Activated CD8-positive, alpha-beta memory T cell treated with anti-CD3 and anti-CD28 coated beads, Interleukin-2, amount 50 U/mL, for 4 hours (primary cell): ENCODE results near the gene ATP10A.
"Not testable (repeated sequence)": the region's sequence is repeated elsewhere in the genome, so short reads cannot be mapped to it uniquely, and the experiment has no call there.

ENCODE experiments used
- DNase-seq: peaks from one replicate; pipeline ENCODE4 v3.0.0-alpha.2; 2020

The ATP10A gene

DNA sequence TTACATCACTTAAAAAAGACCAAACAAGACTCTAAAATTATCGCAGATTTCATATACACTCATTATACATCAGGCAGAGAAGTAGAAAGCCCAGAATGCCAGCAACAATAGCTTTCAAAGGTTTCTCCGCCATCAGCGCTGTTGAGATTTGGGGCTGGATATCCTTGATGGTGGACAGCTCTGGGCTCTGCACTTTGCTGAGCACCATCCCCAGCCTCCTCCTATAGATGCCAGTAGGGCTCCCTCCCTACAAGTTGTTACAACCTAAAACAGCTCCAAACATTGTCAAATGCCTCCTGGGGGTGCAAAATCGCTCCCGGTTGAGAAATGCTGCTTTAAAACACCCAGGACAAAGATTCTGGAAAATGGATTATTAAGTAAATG lies 73.5 kb downstream of the ATP10A start:
- no peak for DNase-seq

DNA sequence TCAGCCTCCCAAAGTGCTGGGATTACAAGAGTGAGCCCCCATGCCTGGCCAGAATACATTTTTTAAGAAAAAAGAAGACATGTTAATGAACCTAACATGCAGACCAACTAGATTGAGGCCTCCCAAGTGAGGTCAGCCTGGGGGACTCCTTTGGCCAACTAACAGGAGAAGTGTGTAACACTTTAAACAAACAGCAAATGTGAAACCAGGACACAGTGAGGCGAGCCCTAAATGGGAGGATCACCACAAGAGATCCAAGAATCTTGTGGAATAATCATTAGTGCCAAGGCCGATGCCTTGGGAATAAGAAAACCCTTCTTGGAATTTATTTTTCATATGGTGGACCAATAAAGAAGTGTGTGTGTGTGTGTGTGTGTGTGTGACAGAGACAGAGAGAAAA lies 73.9 kb downstream of the ATP10A start:
- DNase-seq = no peak

DNA sequence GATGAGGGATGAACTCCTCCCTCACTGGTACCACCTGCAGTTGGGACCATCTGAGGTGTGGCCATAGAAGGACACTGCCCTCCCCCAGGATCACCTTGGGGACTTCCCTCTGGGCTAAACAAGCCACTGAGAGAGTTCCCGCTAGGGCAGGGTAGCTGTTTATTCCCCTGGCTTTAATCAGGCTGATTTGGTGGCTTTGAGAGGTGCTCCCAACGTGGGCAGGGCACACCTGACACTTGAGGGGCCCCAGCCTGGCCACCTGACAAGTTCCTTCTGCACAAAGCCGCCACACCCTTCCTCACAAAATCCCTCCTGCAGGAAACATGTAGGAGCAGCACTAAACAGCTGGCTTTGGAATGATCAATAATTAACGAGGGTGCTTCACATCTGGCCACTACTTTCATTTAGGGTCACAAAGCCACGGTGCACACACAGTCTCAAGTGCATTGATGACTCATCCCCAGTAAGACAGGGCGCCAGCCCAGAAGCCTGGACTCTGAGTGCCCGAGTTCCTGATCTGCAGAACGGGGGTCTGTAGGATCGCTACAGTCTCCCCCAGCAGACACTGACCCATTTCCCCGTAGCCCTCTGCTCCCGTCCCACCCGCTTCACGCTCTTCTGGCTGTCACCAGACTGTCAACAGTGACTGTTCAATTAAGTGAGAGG lies 75.1 kb downstream of the ATP10A start:
- DNase-seq = no peak

DNA sequence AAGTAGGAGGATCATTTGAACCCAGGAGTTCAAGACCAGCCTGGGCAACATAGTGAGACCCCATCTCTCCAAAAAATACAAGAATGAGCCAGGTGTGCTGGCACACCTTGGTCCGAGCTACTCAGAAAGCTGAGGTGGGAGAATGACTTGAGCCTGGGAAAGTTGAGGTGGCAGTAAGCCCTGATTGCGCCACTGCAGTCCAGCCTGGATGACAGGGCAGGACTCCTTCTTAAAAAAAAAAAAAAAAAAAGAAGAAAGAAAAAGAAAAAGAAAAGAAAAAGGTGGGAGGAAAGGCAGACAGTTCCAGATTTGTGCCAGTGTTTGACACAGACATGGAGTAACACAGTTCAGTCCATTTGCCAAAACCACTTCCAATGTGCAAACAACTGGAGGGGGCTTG lies 75.7 kb downstream of the ATP10A start:
- no peak for DNase-seq

DNA sequence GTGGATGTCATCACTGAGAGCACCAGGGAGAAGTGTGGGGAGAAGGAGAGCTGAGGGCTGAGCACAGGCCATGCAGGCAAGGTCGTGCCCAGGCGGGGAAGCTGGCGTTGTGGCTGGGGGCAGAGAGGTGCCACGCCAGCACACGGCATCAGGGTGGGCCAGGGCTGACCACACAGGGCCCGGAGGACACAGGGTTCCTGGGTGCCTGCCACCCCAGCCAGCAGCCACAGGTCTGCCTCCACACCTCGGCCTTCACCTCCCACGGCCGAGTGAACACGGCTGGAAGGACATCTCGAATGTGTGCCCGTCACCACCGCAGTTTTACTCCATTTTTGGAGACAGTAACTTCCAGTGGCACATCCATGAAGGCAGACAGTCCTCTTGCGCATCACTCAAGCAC lies 77.1 kb downstream of the ATP10A start:
- no peak for DNase-seq

DNA sequence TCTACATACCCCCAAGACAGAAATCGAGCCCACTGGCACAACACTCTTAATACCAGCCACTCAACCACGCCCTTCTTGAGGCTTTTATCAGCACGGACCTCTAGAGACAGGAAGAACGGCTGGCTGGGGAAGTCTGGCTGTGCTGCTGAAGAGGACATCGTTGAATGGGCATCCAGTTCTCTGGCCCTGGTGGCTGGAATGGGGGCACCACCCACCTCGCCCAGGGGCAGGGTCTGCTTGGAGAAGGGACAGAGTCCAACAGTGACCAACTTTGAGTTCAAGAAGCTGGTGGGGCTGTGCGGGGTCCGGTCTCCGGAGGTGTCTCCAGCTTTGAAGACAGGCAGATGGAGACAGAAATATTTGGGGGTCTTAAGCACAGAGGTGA lies 77.5 kb downstream of the ATP10A start:
- no peak for DNase-seq

DNA sequence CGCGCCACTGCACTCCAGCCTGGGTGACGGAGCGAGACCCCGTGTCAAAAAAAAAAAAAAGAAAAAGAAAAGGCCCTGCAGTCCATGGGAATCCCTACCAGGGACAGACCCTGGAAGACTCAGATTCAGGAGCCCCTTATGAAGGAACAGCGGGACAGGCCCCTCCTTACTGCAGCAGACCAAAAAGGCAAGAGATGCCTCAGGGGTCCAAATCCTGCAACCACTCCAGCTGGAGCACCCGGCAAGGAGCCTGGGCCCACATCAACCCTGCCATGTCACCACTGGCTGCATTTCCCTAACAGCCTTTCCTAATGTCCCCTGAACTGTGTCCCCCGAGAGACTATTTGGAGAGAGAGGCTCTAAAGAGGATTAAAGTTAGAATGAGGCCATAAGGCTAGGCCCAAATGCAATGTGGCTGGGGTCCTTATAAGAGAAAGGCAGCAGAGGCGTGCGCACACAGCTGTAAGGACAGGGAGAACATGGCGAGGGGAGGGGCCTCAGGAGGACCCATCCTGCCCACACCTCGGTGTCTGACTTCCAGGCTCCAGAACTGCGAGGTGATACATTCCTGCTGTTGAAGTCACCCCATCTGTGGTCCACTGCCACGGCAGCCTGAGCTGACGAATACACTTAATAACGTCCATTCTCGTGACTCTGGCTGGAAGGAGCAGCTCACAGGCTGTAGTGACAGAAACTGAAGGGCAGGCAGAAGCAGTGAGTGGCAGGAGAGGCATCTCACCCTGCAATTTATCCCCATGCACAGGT lies 78.1 kb downstream of the ATP10A start:
- no peak for DNase-seq

DNA sequence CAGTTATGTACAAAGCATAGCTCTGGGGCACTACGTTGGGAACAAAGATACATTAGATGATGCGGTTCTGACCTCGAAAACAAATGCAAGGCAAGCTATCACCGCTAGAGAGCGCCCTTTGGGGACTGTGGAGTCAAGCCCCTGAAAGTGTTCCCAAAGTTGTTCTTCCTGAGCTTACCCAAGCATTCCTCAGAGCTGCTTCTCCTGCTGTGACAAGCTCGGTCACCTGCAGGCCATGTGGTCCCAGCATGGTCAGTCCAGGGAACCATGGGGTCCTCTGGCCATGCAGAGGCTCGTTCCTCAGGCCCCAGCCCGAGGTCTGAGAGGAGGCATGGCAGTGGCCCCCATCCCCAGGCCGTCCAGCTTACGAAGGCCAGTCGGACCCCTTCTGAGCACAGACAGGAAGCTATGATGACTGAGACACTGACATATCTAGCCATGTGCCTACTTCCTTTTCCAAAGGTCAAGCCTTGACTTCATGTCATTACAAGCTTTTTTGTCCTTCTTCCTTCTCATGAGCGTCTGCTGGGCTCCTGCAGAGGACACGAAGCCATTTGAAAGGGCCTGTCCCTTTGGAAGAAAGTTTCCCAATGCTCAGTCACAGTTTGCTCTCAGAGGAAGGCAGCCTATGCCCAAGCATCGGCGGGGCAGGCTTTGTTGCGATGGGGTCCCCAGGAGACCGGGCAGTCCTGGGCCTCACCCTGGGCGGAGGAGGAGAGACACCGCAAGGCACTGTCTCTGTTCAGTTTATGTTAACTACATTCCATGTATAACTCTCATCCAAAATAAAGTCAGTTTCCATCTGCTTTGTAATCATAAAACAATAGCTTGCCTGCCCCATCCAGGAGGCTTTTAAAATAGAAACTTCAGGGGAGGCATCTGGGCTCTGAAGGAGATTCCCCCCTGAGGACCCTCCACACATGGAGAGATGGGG lies 79.3 kb downstream of the ATP10A start:
- peak; percentile 60 for DNase-seq

DNA sequence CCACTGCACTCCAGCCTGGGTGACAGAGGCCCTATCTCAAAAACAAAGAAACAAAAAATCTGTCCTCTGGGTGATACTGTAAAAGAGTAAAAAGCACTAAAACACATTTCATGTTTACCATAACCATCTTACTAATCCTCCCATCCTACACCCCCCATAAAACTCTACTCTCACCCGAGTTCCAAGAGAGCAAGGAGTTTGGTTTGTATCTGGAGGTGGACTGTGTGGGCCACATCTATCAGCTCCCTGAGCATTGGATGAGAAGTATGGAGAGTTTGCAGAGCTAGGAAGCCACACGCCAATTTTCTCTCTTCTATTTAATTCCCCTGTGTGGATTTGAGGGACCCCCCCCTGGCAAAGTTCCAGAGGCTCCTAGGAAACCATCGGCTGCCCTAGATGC lies 80.0 kb downstream of the ATP10A start:
- no peak for DNase-seq

DNA sequence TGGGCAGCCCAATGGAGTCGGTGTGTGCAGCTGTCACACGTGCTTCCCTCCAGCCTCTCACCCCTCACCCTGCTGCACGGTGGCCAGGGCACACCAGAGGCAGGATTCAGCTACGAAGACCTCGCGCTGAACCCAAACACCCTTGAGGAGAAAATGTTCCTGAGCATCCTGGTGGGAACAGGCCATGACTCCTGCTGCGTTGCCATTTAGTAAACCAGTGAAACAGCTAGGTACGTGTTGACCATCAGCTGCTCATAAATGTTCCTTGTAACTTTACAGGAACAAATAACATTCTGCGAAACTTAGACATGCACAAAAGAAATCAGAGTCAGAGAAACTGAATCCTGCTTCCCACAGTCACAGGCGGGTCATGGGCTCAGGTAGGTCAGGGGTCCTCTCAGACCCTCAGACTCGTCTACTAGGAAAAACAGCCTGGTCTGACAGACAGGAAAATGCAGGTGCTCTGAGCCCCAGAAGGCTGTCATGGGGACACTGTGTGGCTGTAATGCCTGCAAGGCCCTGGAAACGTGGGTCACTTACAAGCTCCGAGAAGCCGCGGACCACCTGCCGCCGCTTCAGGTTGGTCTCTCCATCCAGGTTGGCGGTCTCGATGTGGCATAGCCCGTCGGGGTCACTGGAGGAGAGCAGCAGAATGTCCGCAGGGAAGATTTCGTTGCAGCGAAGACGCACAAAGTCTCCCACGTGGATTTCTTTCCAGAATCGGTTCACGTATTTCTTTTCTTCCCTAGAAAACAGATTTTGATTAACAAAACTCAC lies 82.5 kb downstream of the ATP10A start:
- DNase-seq = no peak

DNA sequence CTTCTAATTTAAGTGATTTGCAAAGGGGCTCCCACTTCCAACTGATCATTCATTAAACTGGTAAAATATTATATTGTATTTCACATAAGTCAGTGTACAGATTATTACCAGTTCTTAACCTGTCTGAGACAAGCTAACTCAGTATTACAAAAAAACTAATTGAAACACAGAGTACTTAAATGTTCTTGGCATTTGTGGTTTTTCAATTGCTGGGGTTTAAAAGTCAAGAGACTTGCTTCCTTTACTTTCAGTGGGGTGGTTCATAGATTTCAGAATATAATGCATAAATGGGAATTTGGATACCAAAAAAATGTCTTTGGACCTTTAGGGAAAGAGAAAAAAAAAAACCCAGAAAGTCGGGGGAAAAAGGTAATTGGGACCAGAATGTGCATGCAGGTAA lies 85.0 kb downstream of the ATP10A start:
- DNase-seq = no peak

DNA sequence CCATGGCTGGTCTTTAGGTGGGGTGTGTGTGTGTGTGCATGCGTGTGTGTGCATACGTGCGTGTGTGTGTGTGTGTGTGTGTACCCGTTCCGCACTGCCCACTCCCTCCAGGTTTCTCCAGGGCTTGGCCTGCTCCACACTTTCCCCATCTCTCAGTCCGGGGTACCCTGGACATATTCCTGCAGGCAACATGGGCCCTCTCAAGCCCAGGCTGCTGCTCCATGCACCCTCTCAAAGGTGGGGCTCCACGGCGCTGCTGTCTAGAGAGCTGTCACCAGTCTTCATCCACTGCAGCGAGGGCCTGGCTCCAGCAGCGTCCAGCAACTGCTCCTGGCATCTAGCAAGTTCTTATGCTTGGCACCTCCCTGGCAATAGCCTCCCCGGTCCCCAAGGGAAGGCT lies 86.1 kb downstream of the ATP10A start:
- DNase-seq = no peak

DNA sequence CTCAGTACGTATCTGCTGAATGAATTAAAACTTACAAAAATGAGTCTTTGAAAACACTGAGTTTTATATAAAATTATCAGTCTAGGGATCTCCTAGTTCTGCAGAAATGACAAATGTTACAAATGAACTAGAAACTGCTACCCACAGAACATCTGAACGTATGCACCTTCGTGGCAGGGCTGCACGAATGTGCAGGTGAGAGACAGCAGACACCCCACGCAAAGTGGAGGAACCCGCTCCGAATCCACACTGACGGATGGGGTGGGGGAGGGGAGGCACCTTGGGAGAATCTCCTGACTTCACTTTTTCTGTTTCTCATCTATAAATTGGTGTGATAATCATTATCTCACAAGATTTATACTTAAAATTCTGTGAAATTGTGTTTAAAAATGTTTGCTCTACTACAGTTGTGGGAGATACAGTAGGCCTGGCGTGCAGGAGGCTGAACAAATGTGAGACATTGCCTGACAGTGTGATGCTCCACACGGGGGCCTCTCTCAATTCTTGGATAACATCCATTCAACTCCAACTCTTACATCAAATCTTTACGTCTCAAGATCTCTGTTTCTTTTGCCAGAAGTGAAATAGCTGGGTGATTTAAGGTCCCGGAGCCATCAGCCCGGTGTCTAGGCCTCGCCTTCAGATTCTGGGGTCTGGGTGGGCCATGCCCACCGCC lies 86.9 kb downstream of the ATP10A start:
- no peak for DNase-seq

DNA sequence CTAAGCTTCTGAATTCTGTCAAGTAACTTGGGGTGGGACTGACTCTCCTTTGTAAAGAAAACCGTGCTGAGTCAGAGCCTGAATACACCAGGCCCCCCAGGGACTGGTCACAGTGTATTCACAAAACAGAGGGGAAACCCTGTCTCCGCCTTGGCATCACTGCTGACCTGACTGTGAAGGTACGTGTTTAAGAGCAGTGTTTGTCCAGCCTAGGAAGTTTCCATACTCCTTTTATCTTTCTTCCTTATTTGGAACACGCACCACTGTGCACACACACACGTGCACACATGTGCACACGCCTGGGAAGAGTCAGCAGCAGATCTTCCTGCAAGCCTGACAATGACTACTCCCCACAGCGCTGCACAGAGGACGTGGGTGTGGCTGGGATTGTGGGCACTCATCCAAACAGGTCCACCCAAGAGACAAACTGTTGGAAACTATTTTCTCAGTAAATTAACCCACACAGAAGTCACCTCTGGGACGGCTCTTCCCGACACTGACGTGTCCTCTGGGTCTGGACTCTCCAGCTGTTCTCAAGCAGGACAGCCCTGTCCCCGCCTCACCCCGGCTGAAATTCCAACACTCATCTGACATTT lies 87.7 kb downstream of the ATP10A start:
- DNase-seq = no peak

DNA sequence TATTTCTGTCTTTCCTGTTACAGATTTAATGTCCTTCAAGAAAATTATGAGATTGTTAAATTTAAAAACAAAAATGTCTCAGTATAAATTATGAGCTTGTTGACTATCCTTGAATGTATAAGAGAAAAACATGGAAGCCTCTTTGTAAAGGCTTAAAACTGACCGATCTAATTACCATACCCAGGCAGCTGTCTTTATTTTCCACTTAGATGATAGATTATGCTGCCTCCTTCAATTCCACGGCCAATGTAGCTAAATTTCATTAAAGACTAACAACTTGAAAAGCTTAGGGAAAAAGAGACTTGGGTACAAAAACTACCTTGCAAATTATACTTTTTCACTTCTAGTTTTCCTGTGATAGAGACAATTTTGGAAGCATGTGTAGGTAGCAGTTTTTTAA lies 88.3 kb downstream of the ATP10A start:
- no peak for DNase-seq

DNA sequence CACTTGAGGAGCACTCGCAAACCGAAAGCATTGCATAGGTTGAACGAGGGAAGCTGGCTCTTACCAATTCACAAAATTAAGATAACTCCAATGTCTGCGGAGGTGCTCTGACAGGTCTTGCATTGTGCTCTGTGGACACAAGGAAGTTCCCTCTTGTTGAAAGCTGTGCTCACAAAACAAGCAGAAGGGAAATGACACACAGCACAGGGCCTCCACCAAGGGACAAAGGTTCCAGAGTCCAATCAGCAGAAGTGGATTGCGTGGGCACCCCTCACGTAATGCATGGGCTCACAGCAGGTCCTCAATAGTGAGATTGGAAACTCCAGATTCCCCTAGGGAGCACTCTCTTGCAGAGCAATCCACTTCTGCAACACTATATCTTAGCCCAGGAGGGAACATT lies 89.9 kb downstream of the ATP10A start:
- no peak for DNase-seq

DNA sequence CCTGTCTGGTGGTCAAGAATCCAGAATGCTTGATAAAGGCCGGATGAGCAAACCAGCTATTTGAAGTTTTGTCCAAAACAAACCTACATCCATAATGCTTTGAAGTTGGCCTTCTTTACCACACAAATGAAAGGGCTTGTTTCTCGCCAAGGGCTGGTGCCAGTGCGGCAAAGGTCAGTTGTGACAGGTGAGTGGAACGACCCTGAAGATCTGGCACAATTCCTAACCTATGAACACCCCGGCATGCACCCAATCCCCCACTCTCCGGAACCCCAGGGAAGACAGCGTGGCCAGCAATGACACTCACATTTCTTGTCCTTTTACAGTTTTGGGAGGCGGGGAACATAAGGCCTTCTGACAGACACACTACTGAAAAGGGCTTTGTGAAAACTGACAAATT lies 90.6 kb downstream of the ATP10A start:
- DNase-seq = no peak

DNA sequence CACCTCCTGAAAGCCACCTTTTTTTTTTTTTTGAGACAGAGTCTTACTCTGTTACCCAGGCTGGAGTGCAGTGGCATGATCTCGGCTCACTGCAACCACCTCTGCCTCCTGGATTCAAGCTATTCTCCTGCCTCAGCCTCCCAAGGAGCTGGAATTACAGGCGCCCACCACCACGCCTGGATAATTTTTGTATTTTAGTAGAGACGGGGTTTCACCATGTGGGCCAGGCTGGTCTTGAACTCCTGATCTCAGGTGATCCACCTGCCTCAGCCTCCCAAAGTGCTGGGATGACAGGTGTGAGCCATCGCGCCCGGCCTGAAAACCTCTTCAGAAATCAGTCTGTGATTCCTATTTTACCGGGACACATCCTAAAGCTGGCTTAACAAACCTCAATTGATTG lies 91.4 kb downstream of the ATP10A start:
- not testable (repeated sequence) for DNase-seq

DNA sequence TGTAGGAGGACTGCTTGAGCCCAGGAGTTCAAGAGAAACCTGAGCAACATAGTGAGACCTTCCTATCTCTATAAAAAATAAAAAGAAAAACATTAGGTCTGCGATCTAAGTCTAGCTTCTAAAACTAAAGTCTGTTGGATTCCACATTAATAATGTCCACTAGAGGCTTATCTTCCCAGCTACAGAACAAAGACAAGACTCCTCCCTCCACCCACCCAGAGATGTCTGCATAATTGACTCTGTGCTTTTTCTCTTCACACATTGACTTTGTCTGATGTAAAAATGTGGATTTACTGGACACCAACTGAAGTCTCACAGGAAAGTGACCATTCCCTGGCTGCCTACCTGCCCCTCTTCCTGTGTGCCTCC lies 91.8 kb downstream of the ATP10A start:
- DNase-seq = no peak

DNA sequence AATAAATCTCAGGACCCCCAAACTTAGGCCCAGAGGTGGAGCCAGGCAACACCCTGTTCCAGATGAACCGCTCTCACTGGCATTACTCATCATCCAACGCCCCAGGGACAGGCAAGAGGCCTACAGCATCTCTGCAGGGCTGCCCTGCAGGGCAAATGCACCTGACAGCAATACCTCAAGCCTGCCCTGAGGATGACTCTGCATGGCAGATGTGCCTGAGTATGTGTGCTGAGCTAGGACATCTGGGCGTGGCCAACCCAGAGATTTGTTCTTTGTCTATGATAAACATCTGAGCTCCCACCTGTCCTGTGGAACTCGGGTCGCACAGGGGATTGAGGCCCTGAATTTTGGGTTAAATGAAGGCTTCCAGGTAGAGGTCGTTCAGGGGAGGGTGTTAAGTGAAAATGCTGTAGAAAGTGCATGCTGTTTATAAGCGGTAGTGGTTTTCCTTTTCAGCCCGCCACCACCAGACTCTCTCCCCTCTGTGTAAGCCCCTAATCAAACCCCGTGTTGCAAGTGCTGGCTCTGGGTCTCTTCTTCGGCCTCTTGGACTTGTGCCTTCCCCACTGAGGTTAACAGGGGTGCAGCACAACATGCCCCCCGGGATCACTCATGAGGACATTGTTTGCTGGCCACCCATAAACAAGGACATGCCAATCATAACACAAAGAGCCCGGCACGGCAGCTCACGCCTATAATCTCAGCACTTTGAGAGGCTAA lies 92.3 kb downstream of the ATP10A start:
- no peak for DNase-seq

DNA sequence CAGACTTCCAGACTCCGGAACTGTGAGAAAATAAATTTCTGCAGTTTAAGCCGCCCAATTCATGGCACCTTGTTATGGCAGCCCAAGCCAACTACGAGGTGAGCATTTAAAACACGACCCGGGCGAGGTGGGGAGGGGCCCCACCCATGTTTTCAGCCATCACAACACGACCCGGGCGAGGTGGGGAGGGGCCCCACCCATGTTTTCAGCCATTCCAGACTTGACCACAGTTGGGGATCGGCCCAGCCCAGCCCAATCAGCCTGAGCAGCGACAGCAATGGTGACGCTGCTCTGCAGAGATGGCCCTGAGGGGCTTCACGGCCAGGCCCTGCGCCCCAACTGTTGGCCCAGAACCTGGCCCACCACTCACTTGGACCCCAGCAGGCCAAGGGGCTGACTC lies 93.1 kb downstream of the ATP10A start:
- no peak for DNase-seq
